GM12878 (cell line): ENCODE data around the gene DELE1. TPM values are rescaled to one million over a fixed set of nuclear protein-coding genes. Genes with fewer than 3 reads are reported as not detected.

ENCODE experiments used
- ATAC-seq: fragments of 200-7000 bp; cut with Tn5 transposase; 3 replicates; pipeline ENCODE4 v1.9.1; 2020; ENCODE audit warnings: mild to moderate bottlenecking, moderate library complexity
- BruUV-seq: library from RNA; stranded (reverse); fragments of 400-500 nt; replicated peaks from 2 replicates; lab custom pipeline; 2021; lab: Mats Ljungman, UMichigan
- CTCF ChIA-PET: fragments of 300-600 bp; sonication (Branson Sonifier 250); formaldehyde crosslinking; extraction: SDS; loops from one replicate; lab custom pipeline; 2021; ENCODE audit warnings: inconsistent platforms; lab: Yijun Ruan, JAX
- POLR2A ChIA-PET: fragments of 350-600 bp; formaldehyde crosslinking; extraction: SDS; loops from one replicate; lab custom pipeline; 2021; ENCODE audit warnings: inconsistent platforms; lab: Charles Lee
- RAD21 ChIA-PET: fragments of 300-600 bp; sonication (Branson Sonifier 250); formaldehyde crosslinking; loops from one replicate; lab custom pipeline; 2023; ENCODE audit warnings: antibody characterized with exemption; ENCODE audit not compliant: unreplicated experiment; lab: Charles Lee
- SMC1A ChIA-PET: fragments of 300-600 bp; sonication (Branson Sonifier 250); formaldehyde crosslinking; loops from one replicate; lab custom pipeline; 2023; ENCODE audit not compliant: unreplicated experiment, uncharacterized antibody; lab: Charles Lee
- DNase-seq: peaks from one replicate; pipeline ENCODE4 v3.0.0-alpha.2; 2011; ENCODE audit warnings: low read depth, low spot score
- FAIRE-seq: peaks from 3 replicates; lab custom pipeline; 2011; peaks lifted over from hg19 to GRCh38; lab: Jason Lieb, UNC
- H2AFZ ChIP-seq: 2 replicates; pipeline ENCODE4 v1.6.0; 2011; ENCODE audit warnings: low read depth, low read length, control low read depth; ENCODE audit not compliant: control insufficient read depth
- H3K27ac ChIP-seq: 2 replicates; pipeline ENCODE4 v1.5.1; 2011; ENCODE audit warnings: control low read depth; ENCODE audit not compliant: control insufficient read depth, insufficient read depth
- H3K27me3 ChIP-seq, 2 experiments: replicated peaks in 1 of 2; 2 replicates each; pipeline versions ENCODE4 v1.6.0 to v1.6.1; 2011; ENCODE audit warnings: low read length in 1 of 2; ENCODE audit not compliant: control insufficient read depth in 2 of 2, insufficient read depth in 2 of 2
- H3K36me3 ChIP-seq, 2 experiments: 2 replicates each; pipeline ENCODE4 v1.5.1; 2011; ENCODE audit warnings: low read length in 1 of 2; ENCODE audit not compliant: control insufficient read depth in 2 of 2, insufficient read depth in 2 of 2
- H3K4me1 ChIP-seq: 2 replicates; pipeline ENCODE4 v1.6.1; 2011; ENCODE audit warnings: mild to moderate bottlenecking, low read length, moderate library complexity, mixed read lengths; ENCODE audit not compliant: control insufficient read depth, insufficient read depth
- H3K4me2 ChIP-seq: 2 replicates; pipeline ENCODE4 v1.6.0; 2011; ENCODE audit warnings: control low read depth; ENCODE audit not compliant: control insufficient read depth, insufficient read depth
- H3K4me3 ChIP-seq: fragments of 200-600 bp; sonication (generic); 2 replicates; pipeline ENCODE4 v1.5.1; 2016
- H3K79me2 ChIP-seq: 2 replicates; pipeline ENCODE4 v1.6.0; 2011; ENCODE audit warnings: low read length; ENCODE audit not compliant: control insufficient read depth, insufficient read depth
- H3K9ac ChIP-seq: 2 replicates; pipeline ENCODE4 v1.8.0; 2011; ENCODE audit warnings: low read length, control low read depth, mixed read lengths; ENCODE audit not compliant: control insufficient read depth, insufficient read depth
- H3K9me3 ChIP-seq: replicated peaks from 3 replicates; pipeline ENCODE4 v1.5.1; 2011; ENCODE audit warnings: mild to moderate bottlenecking, low read length; ENCODE audit not compliant: control insufficient read depth, insufficient read depth
- H4K20me1 ChIP-seq: 2 replicates; pipeline ENCODE4 v1.6.0; 2011; ENCODE audit not compliant: control insufficient read depth, insufficient read depth
- CBFB ChIP-seq: IDR thresholded peaks from 2 replicates; pipeline ENCODE4 v1.6.1; 2016; ENCODE audit warnings: antibody characterized with exemption, low read depth
- CBX3 ChIP-seq: fragments of 200-600 bp; sonication (generic); IDR thresholded peaks from 2 replicates; pipeline ENCODE4 v1.6.1; 2016; ENCODE audit warnings: low read depth, borderline replicate concordance
- HDGF ChIP-seq: fragments of 450-650 bp; IDR thresholded peaks from 2 replicates; pipeline ENCODE4 v1.6.1; 2016; ENCODE audit warnings: antibody characterized with exemption
- IKZF1 ChIP-seq: fragments of 450-650 bp; conservative IDR thresholded peaks from 2 replicates; pipeline ENCODE4 v1.6.1; 2017; ENCODE audit warnings: antibody characterized with exemption, mild to moderate bottlenecking
- KDM1A ChIP-seq: fragments of 200-600 bp; sonication (generic); IDR thresholded peaks from 2 replicates; pipeline ENCODE4 v1.6.1; 2016; ENCODE audit warnings: borderline replicate concordance
- NFXL1 ChIP-seq: fragments of 450-650 bp; IDR thresholded peaks from 2 replicates; pipeline ENCODE4 v1.6.1; 2017; ENCODE audit warnings: antibody characterized with exemption, mild to moderate bottlenecking, borderline replicate concordance
- NR2C1 ChIP-seq: fragments of 450-650 bp; IDR thresholded peaks from 2 replicates; pipeline ENCODE4 v1.6.1; 2017; ENCODE audit warnings: antibody characterized with exemption, mild to moderate bottlenecking, moderate library complexity
- NRF1 ChIP-seq: conservative IDR thresholded peaks from 2 replicates; pipeline ENCODE4 v1.6.1; 2011; ENCODE audit warnings: mild to moderate bottlenecking, low read depth, low read length, improper control_type of control experiment
- POLR2AphosphoS5 ChIP-seq: IDR thresholded peaks from 2 replicates; pipeline ENCODE4 v1.6.1; 2011; ENCODE audit warnings: mild to moderate bottlenecking, low read length, inconsistent platforms
- RCOR1 ChIP-seq: conservative IDR thresholded peaks from 2 replicates; pipeline ENCODE4 v1.6.1; 2012; ENCODE audit warnings: low read depth, low read length, improper control_type of control experiment
- SUPT20H ChIP-seq: IDR thresholded peaks from 2 replicates; pipeline ENCODE4 v1.6.1; 2011; ENCODE audit warnings: low read depth, mild to moderate bottlenecking, low read length, moderate library complexity, borderline replicate concordance; ENCODE audit not compliant: control insufficient read depth
- ZBED1 ChIP-seq: IDR thresholded peaks from 2 replicates; pipeline ENCODE4 v1.6.1; 2016; ENCODE audit warnings: borderline replicate concordance
- WGBS: methylation state at CpG from one replicate; pipeline ENCODE4 v1.1.6; 2016; ENCODE audit warnings: low lambda C conversion rate; ENCODE audit not compliant: insufficient replicate concordance, insufficient coverage; ENCODE audit errors: missing lambda C conversion rate; 5-methylcytosine and 5-hydroxymethylcytosine counted together
- in situ Hi-C: fragments of 300-500 bp; cut with MboI; formaldehyde crosslinking; loops from 9 replicates; pipeline ENCODE4 v1.14.3; 2018; ENCODE audit warnings: mixed read lengths
- intact Hi-C: fragments of 100-400 bp; cut with micrococcal nuclease; formaldehyde crosslinking; loops from one replicate; pipeline ENCODE4 v1.14.2; 2022; ENCODE audit not compliant: unreplicated experiment
- polyA plus RNA-seq, 11 experiments: library from polyadenylated mRNA; depleted of rRNA in 4 of 11; unstranded in 6 of 11; stranded (reverse) in 5 of 11; fragments of >200 nt; fragmentation: Nextera tagmentation in 4 of 11; fragmentation: Illumina TruSeq in 1 of 11; extraction: Ambion mirVana in 4 of 11; extraction: Trizol in 1 of 11; gene quantifications; 1 replicate in 1 of 11; 2 replicates in 10 of 11; pipeline versions ENCODE4 v1.2.1 to v1.2.3, GENCODE V29; 2011 to 2016; ENCODE audit warnings: inconsistent platforms in 2 of 11, missing spikeins in 2 of 11, low read depth in 1 of 11
- total RNA-seq, 4 experiments: library from RNA; depleted of rRNA in 3 of 4; stranded (reverse); fragments of >200 nt in 3 of 4; fragmentation: Illumina TruSeq in 1 of 4; extraction: Trizol in 1 of 4; gene quantifications; 2 replicates each; pipeline versions ENCODE4 v1.2.1 to v1.2.3, GENCODE V29; 2013 to 2021
- TF ChIP-seq, protein P1 (sequence below): IDR thresholded peaks from 2 replicates; pipeline ENCODE4 v1.6.1; 2012; ENCODE audit warnings: low read depth, low read length, improper control_type of control experiment

Gene DELE1
- total and polyA plus RNA-seq, 10 of the 15 experiments (the other 5 are each of a cell fraction or from before 2014, with no cell fraction given) = 18.9 to 71.4 (median 47.6) TPM

DNA sequence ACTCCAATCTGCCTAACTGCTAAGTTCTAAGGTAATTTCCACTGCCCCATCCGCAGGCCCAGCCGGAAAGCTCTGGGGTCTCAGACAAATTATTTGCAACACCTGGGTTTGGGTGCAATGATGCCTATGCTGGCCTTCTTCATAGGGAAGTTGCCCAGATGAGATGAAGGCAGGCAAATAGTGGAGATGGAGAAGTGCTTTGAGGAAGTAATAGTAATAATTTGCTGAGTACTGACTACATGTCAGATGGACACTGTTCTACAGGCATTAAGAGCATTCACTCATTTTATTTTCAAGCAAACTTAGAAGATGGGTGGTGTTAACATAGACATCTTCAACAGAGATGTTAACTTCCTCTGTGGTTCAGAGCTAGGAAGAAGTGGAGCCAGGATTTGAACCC is 30.5 kb downstream of the DELE1 start:
- no peaks in the 10 kb centered on the region for H3K9me3 ChIP-seq
- H3K4me2 ChIP-seq = no peak overlapping the region
- ChIA-PET SMC1A (no interaction called here), RAD21 (interaction anchor here (1.2 to 1.4 kb wide), 2 partner anchors 31 to 262 kb away, joined by 3 to 4 read pairs; partner anchors contain the start of gene DELE1), POLR2A (no interaction called here), CTCF (interaction anchor here (1.4 to 1.8 kb wide), 3 partner anchors 16 to 65 kb away, joined by 3 to 6 read pairs (median 4); partner anchors contain the start of gene RNF14)
- no peak for FAIRE-seq
- no TSS peak for BruUV-seq
- no peaks in the 10 kb centered on the region for H3K79me2 ChIP-seq
- no peaks in the 10 kb centered on the region for H3K36me3 ChIP-seq
- H3K4me1 ChIP-seq = peaks cover 3% of the 10 kb centered on the region; the same call in 1 of the 2 replicates
- 86% methylated on average over 2 of the region's 2 CpGs for WGBS
- H3K27me3 ChIP-seq = no peaks in the 10 kb centered on the region
- no peak overlapping the region for H3K9ac ChIP-seq
- TF ChIP-seq NFXL1 = no peak
- no peak for TF ChIP-seq SUPT20H
- no peak for TF ChIP-seq CBFB
- TF ChIP-seq, protein P1, sequence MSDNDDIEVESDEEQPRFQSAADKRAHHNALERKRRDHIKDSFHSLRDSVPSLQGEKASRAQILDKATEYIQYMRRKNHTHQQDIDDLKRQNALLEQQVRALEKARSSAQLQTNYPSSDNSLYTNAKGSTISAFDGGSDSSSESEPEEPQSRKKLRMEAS = no peak
- no peak for TF ChIP-seq IKZF1
- no peak for TF ChIP-seq POLR2AphosphoS5
- no peak for TF ChIP-seq KDM1A
- TF ChIP-seq RCOR1 = no peak
- TF ChIP-seq ZBED1 = no peak
- no peak for TF ChIP-seq CBX3
- no peak for TF ChIP-seq HDGF
- no peak for TF ChIP-seq NR2C1
- TF ChIP-seq NRF1 = no peak
- H3K27ac ChIP-seq = no peak overlapping the region
- H4K20me1 ChIP-seq = no peaks in the 10 kb centered on the region
- no peak overlapping the region for H2AFZ ChIP-seq
- no peak for ATAC-seq
- no peak for DNase-seq
- in situ Hi-C loops = no loop called here
- intact Hi-C loops = no loop called here
- H3K4me3 ChIP-seq = no peak overlapping the region
